Thymus (tissue), 11 donors: Measurements from ENCODE around the gene KDM4E. TPM values are rescaled to one million over a fixed set of nuclear protein-coding genes. Genes with fewer than 3 reads are reported as not detected.
A peak's percentile ranks its signal among the peaks of the same experiment; 100 is the strongest.

Experiments used
- DNase-seq, 9 donors: peaks; one replicate each; pipeline ENCODE4 v3.0.0-alpha.2; 2013; ENCODE audit warnings: low spot score in 9 of 9, low read depth in 6 of 9, missing footprints in 1 of 9
- H3K27ac ChIP-seq, 2 donors: one replicate each; pipeline ENCODE4 v1.5.1; 2013; ENCODE audit warnings: control low read depth in 1 of 2, low read depth in 1 of 2, low read length in 1 of 2, mild to moderate bottlenecking in 1 of 2, moderate library complexity in 1 of 2
- H3K27me3 ChIP-seq, 2 donors: one replicate each; pipeline ENCODE4 v1.5.1; 2013; ENCODE audit warnings: low read length in 1 of 2; ENCODE audit not compliant: control insufficient read depth in 2 of 2, insufficient read depth in 1 of 2
- H3K36me3 ChIP-seq, 2 donors: one replicate each; pipeline ENCODE4 v1.5.1; 2013; ENCODE audit warnings: low read length in 1 of 2, mild to moderate bottlenecking in 1 of 2, moderate library complexity in 1 of 2; ENCODE audit not compliant: control insufficient read depth in 2 of 2, insufficient read depth in 2 of 2
- H3K4me1 ChIP-seq, 2 donors: one replicate each; pipeline ENCODE4 v1.5.1; 2013; ENCODE audit warnings: low read length in 2 of 2; ENCODE audit not compliant: control insufficient read depth in 2 of 2, insufficient read depth in 2 of 2
- H3K4me3 ChIP-seq, 2 donors: one replicate each; pipeline ENCODE4 v1.5.1; 2013; ENCODE audit warnings: low read length in 2 of 2, control low read depth in 1 of 2, mild to moderate bottlenecking in 1 of 2
- H3K9me3 ChIP-seq, 2 donors: one replicate each; pipeline ENCODE4 v1.5.1; 2013; ENCODE audit warnings: low read length in 1 of 2, mild to moderate bottlenecking in 1 of 2; ENCODE audit not compliant: control insufficient read depth in 2 of 2, insufficient read depth in 1 of 2
- WGBS: extraction: QIAGEN DNeasy Blood & Tissue Kit; methylation state at CpG from one replicate; pipeline ENCODE4 v1.1.7; 2013; 5-methylcytosine and 5-hydroxymethylcytosine counted together
- polyA plus RNA-seq: library from polyadenylated mRNA; stranded (reverse); fragments of 200-250 nt; gene quantifications from one replicate; pipeline ENCODE4 v1.2.3, GENCODE V29; 2013
- total RNA-seq: library from RNA; stranded (reverse); fragments of 120-200 nt; gene quantifications from one replicate; pipeline ENCODE4 v1.2.4, GENCODE V29; 2013
- donor health status: healthy.

KDM4E gene
- total and polyA plus RNA-seq, 2 donors, result not detected

GRCh38 chr11:95074792-95075563, 49.9 kb downstream of the KDM4E start:
- H3K27ac ChIP-seq, result no peak overlapping the region
- no peaks in the 10 kb centered on the region for H3K36me3 ChIP-seq
- WGBS, result 76% methylated on average over 8 of the region's 8 CpGs
- peaks cover 0 to 10% of the 10 kb centered on the region in 2 donors for H3K4me1 ChIP-seq
- no peaks in the 10 kb centered on the region for H3K27me3 ChIP-seq
- H3K4me3 ChIP-seq, result no peak overlapping the region
- no peak for DNase-seq
- no peaks in the 10 kb centered on the region for H3K9me3 ChIP-seq

DNA sequence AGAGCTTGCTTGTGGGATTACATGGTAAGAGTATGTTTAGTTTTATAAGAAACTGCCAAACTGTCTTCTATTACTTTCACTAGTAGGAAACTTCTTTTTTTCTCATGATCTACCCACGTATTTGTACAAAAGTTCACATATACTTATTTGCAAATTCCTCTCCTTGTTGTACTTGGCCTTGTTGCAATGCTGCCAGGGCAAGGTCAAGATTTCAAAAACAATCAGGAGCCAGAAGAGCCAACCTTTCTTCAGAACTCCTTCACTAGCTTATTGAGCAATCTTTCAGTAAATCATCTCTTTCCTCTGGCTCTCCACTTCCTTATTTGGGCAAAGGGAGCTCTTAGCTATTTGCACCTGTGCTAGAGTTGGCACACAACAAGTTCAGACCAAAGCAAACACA, 51.4 kb downstream of the KDM4E start:
- peak overlapping the region in 1 of 2 donors; percentile 7 for H3K27ac ChIP-seq
- no peaks in the 10 kb centered on the region for H3K27me3 ChIP-seq
- H3K9me3 ChIP-seq, result no peaks in the 10 kb centered on the region
- H3K4me3 ChIP-seq, result no peak overlapping the region
- 22% methylated on average over 1 of the region's 1 CpG for WGBS
- H3K4me1 ChIP-seq, result peaks cover 3 to 16% of the 10 kb centered on the region in 2 donors
- DNase-seq, result peak in 2 of 9 donors; percentile 25 to 59
- H3K36me3 ChIP-seq, result no peaks in the 10 kb centered on the region

DNA sequence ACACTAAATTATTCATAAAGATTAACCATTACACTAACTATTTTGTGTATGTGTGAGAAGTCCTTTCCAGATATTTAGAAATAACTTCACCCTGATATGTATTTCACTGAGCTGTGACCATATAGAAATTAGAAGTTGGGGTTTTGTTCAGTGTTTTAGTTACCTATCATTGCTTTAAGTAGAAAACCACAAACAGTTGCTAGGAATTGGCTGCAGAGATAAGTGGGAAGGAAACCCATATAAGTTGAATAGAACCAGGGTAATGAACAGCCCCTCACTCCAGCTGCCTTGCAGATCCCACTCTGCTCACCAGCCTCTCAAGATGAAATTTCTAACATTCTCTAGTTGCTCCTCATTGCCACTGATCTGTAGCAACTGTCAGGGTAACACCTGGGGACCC, 51.9 kb downstream of the KDM4E start:
- Histone ChIP-seq H3K4me3 (no peak overlapping the region), H3K27me3 (no peaks in the 10 kb centered on the region), H3K4me1 (peaks cover 8 to 22% of the 10 kb centered on the region in 2 donors), H3K9me3 (no peaks in the 10 kb centered on the region), H3K27ac (peak overlapping the region in 1 of 2 donors; percentile 7), H3K36me3 (no peaks in the 10 kb centered on the region)
- peak in 1 of 9 donors; percentile 34 for DNase-seq

Other genes with a start within 250 kb of the KDM4E start
- 95.8 TPM for gene CWC15, start 51.7 kb upstream of the KDM4E start, total RNA-seq
- gene CWC15, start 51.7 kb upstream of the KDM4E start, polyA plus RNA-seq, result 120 TPM
- gene KDM4D, start 51.5 kb upstream of the KDM4E start, total RNA-seq, result 0.85 TPM
- 0.50 TPM for gene KDM4D, start 51.5 kb upstream of the KDM4E start, polyA plus RNA-seq
- gene KDM4F, start 24.2 kb downstream of the KDM4E start, total RNA-seq, result not detected
- gene KDM4F, start 24.2 kb downstream of the KDM4E start, polyA plus RNA-seq, result not detected
- 12.5 TPM for gene SRSF8, start 41.7 kb downstream of the KDM4E start, total RNA-seq
- gene SRSF8, start 41.7 kb downstream of the KDM4E start, polyA plus RNA-seq, result 76.8 TPM
- 4.2 TPM for gene ENDOD1, start 64.6 kb downstream of the KDM4E start, total RNA-seq
- 9.2 TPM for gene ENDOD1, start 64.6 kb downstream of the KDM4E start, polyA plus RNA-seq
- 24.1 TPM for gene SESN3, start 205.9 kb downstream of the KDM4E start, total RNA-seq
- 18.8 TPM for gene SESN3, start 205.9 kb downstream of the KDM4E start, polyA plus RNA-seq